NCI-H2171 (cell line): ENCODE data around the gene MAP2K4.
"Not testable (repeated sequence)": the region's sequence is repeated elsewhere in the genome, so short reads cannot be mapped to it uniquely, and the experiment has no call there.

Source experiments
- DNase-seq: peaks from one replicate; lab custom pipeline; 2025; lab: John Stamatoyannopoulos, UW

The MAP2K4 gene

DNA sequence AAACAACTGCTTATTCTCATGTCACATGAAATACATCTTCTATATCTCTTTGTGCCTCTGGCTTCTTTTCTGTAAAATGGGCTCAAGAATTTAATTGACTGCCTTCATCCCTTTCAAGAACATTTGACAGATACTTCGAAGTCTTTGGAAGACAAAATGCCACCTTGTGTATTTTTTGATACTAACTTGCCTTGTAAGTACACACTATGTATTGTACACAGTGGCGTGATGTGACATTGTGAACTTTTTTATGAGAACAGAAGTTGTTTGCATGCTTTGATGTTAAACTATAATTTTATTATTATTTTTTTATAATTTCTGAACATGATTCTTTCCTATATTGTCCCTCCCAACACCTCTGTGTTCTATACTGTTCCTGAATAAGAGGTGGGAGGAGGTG, 73.7 kb downstream of the MAP2K4 start:
- DNase-seq, result no peak

DNA sequence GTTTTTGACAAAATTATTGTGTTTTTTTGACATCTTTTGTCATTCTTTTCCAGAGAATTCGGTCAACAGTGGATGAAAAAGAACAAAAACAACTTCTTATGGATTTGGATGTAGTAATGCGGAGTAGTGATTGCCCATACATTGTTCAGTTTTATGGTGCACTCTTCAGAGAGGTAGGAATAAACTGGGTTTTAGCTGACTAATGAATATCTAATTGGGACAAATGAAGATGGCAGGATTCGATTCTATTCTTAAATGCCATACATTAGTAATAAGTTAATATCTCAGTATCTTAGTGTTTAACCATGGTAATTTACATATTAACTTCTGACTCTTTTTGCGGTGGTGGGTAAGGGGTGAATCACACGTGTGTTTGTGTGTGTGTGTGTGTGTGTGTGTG, 74.8 kb downstream of the MAP2K4 start:
- DNase-seq, result no peak

DNA sequence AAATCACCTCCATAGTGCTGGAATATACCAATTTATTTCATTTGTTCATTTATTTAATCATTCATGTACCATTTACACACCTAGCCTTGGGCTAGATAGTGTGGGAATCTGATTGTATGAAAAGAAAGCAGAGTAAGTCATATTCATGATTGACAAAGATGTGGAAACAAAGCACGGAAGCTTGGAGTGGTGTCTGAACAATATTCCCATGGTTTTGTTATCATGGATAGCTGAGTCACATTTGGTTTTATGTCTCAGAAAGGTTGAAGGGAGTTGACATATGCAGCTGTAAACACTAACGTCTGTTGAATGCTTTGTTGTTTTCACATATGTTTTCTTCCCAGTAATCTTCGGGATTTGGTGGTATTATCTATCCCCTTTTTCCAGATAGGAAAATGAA, 76.6 kb downstream of the MAP2K4 start:
- no peak for DNase-seq

DNA sequence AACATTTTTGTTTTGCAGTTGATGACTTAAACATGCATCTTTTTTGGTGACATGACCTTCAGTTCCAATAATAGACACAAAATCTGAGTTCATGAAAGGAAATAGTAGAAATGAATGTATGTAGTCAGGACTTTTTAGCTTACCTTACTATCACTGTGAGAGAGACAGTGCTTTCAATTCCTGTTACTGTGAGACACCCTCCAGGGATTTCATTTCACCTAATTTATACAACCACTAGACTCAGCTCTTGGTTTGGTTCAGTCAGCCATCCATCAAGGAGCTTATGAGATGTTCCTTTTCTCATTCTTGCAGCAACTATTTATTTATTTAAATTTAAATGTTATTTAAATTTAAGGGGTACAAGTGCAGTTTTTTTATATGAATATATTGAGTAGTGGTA, 77.9 kb downstream of the MAP2K4 start:
- no peak for DNase-seq

DNA sequence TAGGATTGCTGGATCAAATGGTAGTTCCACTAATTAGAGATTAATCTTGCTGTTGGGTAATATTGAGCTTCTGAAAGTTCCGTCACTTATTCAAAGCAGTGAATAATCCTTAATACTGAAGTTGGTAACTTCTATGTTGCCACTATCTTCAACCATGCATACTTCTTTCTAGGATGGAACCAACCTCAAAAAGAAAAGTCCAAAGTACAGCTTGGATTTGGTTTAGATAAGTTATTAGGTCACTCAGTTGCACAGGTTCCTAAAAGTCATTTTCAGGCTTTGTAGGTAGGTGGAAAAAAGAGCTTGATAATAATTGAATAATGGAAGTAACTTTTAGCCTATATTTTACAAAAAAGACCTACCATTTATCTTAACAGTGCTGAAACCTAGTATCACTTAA, 78.7 kb downstream of the MAP2K4 start:
- no peak for DNase-seq

DNA sequence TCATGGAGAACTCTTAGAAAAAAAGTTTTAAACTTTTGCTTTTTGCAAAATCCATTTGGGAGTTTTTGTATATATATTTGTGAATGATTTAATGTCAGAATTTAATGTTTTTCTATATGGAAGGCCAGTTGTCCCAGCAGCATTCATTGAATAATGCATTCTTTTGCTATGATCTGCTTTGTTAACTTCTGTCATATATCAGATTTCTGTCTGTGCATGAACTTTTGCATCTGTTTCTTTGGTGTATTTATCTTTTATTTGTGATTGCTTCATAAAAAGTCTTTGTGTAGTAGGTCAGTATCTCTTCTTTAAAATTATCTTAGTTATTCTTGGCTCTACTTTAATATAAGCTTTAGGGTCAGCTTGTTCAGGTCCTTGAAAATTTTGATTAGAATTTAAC, 84.2 kb downstream of the MAP2K4 start:
- no peak for DNase-seq

DNA sequence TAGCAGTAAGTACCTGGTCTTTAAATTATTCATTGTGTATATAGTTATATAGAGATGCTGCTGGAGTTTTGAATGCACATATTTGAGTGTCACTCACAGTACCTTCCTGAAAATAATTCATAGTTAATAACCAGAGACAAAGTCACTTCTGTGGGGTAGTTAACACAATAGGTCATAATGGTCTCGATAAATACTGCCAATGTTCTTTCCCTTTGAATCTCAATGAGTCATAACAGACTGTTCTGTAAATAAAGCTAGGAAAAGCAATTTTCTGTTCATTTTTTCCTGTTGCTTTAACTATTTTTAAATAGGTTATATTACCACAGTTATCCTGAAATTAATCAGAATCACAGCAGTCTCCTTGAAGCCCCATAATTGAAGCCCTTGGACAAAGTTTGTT, 87.2 kb downstream of the MAP2K4 start:
- DNase-seq, result no peak

DNA sequence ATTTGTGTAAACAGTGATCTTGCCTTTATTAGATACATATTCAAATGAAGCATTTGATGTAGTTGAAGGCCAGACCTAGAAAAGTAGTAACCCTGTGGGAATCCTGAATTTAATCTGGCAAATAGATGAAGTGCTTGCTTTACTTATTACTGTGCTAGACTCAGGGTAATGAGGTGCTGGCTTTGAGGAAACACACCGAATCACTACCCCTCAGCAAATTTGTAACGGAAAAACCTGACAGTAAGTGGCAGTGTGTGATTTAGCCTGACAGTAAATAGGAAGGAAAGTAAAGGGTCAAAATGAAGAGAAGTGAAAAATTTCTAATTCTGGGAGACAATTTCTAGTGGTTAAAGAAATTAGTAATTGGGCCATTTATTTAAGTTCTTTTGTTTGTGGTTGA, 90.2 kb downstream of the MAP2K4 start:
- DNase-seq, result no peak

DNA sequence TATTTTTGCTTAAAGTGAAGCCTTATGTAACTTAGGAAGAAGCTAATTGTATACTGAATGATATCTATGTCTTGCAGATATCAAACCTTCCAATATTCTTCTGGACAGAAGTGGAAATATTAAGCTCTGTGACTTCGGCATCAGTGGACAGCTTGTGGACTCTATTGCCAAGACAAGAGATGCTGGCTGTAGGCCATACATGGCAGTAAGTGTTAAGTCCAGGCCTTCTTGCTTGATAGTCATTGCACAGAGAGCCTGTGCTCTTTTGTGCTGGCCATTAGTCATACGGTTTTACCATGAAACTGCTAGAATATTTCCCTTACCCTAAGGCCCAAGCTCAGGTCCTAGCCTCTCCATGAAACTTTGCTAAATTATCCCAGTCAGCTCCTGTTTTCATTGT, 92.5 kb downstream of the MAP2K4 start:
- no peak for DNase-seq

DNA sequence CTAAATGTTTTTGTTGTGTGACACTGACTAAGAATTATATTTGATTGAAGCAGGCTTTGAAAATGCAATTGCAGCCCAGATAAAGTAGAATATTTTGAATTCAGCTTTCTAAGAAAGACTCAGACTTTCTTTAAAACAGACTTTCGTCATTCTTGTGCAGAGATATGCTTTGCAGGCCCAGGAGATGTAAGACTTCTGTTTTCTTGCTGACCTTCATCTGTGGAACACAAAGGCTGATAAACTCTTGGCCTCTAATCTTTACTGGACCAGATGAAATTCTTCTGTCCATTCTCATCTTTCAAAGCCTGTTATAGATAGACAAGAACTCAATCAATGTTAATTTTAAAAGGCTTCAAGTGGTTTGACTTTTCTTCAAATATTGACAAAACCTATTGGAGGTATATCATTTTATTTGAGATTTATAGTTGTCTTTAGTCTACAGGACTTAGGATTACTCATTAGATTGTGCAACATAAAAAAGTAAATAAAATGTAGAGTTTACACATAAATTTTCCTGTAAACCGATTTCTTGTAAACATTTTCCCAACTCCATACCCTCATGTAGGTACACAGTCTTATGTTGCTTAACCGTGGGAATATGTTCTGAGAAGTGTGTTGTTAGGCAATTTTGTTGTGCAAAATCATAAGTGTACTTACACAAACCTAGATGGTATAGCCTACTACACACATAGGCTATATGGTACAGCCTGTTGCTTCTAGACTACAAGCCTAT, 94.2 kb downstream of the MAP2K4 start:
- DNase-seq, result no peak

DNA sequence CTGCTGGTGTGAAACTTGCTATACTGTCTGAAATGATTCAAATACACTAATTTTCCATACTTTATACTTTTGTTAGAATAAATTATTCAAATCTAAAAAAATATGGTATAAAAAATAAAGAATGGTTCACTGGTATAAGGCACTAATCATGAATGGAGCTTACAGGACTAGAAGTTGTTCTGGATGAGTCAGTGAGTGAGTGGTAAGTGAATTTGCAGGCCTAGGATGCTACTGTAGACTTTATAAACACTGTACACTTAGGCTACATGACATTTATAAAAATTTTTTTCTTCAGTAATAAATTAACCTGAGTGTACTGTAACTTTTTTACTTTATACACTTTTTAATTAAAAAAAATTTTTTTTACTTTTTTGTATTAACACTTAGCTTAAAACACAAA, 95.5 kb downstream of the MAP2K4 start:
- no peak for DNase-seq

DNA sequence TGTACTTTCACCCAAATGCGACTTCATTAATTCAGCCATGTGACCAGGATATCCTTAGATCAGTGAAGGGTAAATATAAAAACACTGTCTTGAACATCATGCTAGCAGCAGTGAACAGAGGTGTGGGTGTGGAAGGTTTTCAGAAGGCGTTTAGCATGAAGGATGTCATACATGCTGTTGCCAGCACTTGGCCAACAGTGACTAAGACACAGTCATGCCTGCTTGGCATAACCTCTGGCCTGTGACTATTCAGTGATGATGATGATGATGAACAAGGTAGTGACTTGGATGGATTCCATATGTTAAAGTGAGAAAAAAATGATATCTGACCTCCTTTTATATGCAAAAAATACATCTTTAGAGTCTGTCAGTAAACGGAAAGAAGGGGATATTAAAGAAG, 97.9 kb downstream of the MAP2K4 start:
- DNase-seq, result no peak

DNA sequence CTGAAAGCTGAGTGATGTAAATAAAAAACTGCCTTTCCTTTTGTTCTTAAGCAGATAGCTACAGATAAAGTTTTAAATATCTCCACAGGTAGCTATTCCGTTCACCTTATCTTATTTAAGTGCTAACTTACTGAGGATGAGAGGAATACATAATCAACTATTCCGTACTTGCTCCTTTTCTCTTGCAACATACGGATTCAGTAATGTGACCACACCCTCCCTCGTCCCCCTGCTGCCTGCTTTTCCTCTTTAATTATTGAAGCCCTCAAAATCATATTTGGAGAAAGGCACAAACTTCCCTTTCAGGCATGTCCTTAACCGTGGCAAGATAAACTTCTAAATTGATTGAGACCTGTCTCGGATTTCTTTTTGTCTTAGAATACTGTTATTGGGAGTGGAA, 101.4 kb downstream of the MAP2K4 start:
- no peak for DNase-seq

DNA sequence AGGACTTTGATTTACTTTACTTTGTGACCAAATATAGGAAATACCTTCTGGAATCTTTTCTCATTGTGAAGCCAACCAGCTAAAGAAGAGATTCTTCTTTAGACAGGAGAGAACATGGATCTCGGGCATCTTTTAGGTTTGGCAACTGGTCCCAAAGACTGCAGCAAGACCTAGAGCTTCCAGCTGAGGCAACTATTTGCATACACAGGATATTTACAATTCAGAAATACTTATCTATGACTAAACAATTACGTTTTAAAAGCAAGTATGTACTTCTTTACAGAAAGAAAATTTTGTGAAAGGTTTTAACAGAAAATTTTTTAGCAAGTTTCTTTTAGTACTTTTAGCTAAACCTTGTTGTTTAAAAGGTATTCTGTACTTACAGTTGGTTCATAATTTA, 106.5 kb downstream of the MAP2K4 start:
- DNase-seq, result no peak

DNA sequence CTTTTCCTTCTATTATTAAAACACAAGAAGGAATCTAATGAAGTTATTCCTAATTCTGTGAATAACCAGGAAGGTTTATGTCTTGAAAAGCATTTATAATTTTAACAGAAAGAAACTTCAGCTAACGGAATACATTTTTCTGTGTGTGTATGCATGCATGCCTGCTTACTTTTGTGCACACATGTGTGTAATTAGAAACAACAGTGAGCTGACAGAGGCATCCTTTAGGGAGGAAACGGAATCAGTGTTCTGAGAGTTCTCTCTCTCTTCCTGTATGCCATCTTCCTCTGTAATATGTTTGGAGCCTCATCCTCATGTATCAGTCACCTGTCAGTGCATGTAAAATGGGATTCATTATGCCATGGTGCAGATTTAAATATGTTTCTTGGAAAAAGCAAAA, 107.0 kb downstream of the MAP2K4 start:
- no peak for DNase-seq

DNA sequence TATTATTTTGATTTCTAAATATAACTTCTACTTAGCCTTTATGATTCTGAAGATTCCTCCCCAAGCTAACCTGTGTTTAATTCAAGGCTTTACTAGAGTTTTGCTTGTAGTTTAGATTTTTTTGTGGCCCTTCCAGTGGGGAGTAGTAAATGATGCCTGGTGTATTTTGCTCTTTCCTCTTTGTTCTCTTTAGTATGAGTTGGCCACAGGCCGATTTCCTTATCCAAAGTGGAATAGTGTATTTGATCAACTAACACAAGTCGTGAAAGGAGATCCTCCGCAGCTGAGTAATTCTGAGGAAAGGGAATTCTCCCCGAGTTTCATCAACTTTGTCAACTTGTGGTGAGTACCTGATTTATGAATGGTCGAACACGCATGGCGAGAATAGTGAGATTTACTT, 108.3 kb downstream of the MAP2K4 start:
- no peak for DNase-seq

DNA sequence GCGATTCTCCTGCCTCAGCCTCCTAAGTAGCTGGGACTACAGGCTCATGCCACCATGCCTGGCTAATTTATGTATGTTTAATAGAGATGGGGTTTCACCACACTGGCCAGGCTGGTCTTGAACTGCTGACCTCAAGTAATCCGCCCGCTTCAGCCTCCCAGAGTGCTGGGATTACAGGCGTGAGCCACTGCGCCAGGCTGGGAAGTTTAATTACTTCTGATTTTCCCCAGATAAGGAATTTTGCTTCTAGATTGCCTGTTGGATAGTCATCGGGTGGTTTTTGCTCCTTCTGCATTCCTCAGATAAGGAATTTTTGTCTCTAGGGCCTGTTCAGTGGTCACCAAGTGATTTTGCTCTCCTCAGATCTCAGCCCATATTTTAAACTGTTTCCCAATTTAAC, 112.5 kb downstream of the MAP2K4 start:
- no peak for DNase-seq

DNA sequence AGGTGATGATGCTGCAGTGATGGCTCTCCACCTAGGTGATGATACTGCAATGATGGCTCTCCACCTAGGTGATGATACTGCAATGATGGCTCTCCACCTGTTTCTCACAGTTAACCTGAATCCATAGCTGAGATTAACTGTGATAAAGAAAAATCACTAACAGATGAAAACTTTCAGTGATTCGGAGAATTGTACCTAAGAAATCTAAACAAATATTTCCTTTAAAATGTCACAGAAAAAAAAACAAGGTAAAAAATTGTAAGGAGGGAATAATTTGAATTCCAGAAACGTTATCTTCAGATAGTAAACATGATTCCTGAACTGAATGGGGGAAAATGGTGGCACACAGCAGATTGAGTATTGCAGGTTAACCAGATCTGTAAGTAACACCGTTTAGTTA, 113.4 kb downstream of the MAP2K4 start:
- no peak for DNase-seq

DNA sequence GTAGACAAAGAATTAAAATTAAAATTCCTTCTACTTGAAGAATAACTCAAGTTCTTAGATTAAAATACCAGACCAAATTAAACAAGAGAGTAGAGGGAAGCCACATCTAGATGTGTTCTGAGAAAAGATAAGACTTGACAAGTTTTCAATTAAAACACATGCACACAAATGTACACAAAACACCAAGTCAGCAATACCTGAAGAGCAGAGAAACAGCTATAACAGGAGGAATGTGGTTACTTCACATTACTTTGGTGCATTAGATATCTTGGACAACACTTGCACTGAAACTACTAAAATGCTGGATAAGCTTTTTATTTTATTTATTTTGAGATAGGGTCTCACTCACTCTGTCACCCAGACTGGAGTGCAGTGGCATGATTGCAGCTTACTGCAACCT, 113.9 kb downstream of the MAP2K4 start:
- no peak for DNase-seq

DNA sequence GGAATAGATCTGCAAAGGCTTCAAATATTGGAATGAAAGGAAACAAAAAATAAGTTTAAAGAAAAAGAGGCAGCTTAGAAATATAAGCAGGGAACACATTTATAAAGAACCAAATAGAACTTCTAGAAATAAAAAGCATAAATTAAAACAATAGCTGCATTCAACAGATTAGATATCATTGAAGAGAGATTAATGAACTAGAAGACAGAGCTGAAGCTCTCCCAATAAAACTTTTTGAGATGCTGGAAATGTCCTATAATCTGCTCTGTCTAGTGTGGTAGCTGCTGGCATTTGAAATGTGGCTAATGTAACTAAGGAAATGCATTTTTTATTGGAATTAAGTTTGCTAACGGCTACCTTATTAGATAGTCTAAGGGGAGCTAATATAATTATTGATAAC, 115.6 kb downstream of the MAP2K4 start:
- DNase-seq, result no peak

DNA sequence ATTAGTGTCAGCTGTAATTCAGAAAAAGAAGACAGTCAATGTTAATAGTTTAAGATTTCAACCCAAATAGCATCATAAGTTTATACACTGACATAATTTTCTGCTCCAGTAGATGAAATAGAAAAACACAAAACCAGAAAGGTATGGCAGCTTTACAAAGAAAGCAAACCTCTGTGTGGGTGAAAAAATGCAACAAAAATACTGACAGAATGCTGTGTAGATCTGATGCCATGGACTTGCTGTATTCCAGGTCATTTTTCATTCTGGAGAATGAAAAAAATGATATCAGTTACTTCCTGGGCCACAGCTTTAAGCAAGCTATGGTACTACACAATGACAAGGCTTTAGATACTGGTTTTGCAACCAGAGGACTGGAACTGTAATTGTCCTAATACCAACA, 116.0 kb downstream of the MAP2K4 start:
- no peak for DNase-seq

DNA sequence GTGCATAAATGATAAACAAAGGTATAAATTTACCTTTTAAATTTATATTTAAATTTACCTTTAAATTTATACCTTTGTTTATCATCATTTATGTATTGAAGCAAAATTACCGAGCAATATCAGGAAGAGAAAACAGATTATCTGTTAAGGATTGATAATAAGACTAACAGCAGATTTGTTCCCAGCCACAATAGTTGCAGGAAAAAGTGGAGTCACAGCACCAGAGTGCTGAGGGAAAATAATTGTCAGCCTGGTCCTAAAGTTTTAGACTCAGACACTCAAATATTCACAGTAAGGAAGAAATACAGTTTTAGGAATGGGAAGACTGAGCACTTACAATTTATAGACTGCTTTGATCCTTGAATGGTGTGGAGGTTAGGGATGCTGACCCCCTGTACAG, 117.2 kb downstream of the MAP2K4 start:
- DNase-seq, result no peak

DNA sequence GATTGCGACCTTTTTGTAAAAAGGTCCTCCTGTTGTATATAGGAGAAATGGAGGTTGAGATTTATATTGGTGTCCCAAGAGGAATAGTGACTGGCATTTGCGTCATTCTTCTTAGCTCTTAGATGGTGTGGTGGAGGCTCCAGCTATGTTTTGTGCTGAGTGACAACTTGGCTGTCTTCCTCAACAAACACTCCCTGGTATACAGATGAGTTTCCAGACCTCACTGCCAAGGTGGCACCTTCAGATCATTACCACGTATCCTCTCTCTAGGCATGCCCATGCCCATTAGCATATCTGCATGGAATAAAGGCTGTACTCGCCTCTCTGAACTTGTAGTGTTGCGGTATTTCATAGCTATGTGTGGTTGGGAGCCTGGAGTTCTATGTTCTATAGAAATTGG, 120.0 kb downstream of the MAP2K4 start:
- DNase-seq, result no peak

DNA sequence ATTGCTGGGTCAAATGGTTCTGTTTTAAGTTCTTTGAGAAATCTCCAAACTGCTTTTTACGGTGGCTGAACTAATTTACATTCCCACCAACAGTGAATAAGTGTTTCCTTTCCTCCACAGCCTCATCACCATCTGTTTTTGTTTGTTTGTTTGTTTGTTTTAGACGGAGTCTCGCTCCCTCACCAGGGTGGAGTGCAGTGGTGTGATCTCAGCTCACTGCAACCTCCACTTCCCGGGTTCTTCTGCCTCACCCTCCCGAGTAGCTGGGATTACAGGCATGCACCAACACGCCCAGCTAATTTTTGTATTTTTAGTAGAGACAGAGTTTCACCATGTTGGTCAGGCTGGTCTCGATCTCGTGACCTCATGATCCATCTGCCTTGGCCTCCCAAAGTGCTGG, 141.5 kb downstream of the MAP2K4 start:
- not testable (repeated sequence) for DNase-seq

DNA sequence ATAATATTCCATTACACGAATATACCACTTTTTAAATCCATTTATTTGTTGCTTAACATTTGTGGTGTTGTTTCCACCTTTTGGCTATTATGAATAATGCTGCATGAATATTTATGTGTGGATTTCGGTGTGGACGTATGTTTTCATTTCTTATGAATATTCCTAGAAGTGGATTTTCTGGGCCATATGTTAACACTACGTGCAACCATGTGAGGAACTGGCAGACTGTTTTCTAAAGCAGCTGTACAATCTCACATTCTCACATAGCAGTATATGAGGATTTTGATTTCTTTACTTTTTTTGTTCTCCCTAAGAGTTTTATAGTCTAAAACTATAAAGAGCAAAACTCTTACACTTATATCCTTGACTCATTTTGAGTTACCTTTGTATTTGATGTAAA, 143.4 kb downstream of the MAP2K4 start:
- DNase-seq, result no peak
